Activated naive CD4-positive, alpha-beta T cell treated with anti-CD3 and anti-CD28 coated beads, Interleukin-2, amount 10 ng/mL, durations not matched to agents 7 days and 5 days (primary cell): ENCODE results near the gene DIPK1A.

ENCODE experiments used
- CTCF ChIA-PET: fragments of 350-600 bp; sonication (Branson Sonifier 250); formaldehyde crosslinking; loops from one replicate; lab custom pipeline; 2021; ENCODE audit warnings: antibody characterized with exemption; lab: Charles Lee
- DNase-seq: peaks from one replicate; pipeline ENCODE4 v3.0.0-alpha.2; 2020
- H3K27ac Mint-ChIP-seq: one replicate; pipeline ENCODE4 v1.8.0; 2021; ENCODE audit warnings: mild to moderate bottlenecking, moderate library complexity, mixed read lengths
- H3K27me3 Mint-ChIP-seq: one replicate; pipeline ENCODE4 v1.8.0; 2021; ENCODE audit warnings: mild to moderate bottlenecking, mixed read lengths
- H3K36me3 Mint-ChIP-seq: one replicate; pipeline ENCODE4 v1.8.0; 2021; ENCODE audit warnings: mixed read lengths
- H3K4me1 Mint-ChIP-seq: one replicate; pipeline ENCODE4 v1.8.0; 2021; ENCODE audit warnings: mixed read lengths
- H3K4me3 Mint-ChIP-seq: one replicate; pipeline ENCODE4 v1.8.0; 2021; ENCODE audit warnings: mild to moderate bottlenecking, moderate library complexity, mixed read lengths
- H3K9me3 Mint-ChIP-seq: one replicate; pipeline ENCODE4 v1.8.0; 2021; ENCODE audit warnings: mixed read lengths

DIPK1A gene

DNA sequence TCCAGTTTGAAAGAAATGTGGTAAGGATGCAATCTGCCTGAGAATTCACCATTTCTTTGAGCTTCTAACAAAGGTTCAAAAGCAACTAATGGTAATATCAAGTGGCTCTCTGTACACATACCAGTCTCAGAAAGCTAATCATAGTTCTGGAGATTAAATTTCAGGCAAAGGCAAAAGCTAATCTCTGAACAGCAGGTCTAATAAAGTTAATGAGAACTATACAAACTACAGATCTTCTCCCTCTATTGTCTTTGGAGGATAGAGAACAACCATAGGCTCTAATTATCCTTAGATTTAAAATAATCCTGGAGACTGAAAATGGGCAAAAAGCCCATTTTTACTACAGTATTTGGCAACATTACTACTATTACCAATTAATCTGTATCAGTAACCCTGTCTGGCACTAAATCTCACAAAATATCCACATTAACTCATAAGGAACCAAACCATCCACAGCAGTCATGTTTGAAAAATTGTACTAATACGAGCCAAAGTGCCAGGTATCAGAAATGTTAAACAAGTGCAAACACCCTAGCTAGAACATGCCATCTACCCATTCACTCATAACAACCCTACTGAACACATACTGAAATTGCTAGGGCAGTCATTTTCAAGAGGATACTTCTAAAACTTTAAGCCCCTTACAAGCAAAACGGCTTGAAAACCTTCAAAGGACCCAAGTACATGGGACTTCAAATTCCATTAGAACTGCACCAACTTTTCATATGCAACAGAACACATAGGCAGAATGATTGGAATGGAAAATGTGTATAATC lies 4.8 kb downstream of the DIPK1A start:
- Mint-ChIP-seq H3K36me3 (peaks cover 37% of the 10 kb centered on the region), H3K4me3 (no peak overlapping the region), H3K27me3 (no peaks in the 10 kb centered on the region), H3K27ac (peak overlapping the region; percentile 8), H3K4me1 (peaks cover 75% of the 10 kb centered on the region), H3K9me3 (no peaks in the 10 kb centered on the region)
- DNase-seq: no peak
- CTCF ChIA-PET: interaction anchor here (0.6 to 10.8 kb wide), 4 partner anchors 20 to 98 kb away, joined by 3 to 142 read pairs (median 4); no protein-coding TSS in a partner anchor

DNA sequence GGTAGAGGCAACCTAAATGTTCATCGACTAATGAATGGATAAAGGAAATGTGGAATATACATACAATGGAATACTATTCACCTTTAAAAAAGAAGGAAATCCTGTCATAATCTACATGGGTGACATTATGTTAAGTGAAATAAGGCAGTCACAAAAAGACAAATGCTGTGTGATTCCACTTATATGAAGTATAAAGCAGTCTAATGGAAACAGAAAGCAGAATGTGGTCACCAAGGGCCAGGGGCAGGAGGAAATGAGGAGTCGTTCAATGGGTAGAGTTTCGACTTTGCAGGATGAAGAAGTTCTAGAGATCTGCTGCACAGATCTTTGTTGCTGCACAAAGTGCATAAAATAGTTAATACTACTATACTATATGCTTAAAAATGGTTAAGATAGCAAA lies 7.8 kb downstream of the DIPK1A start:
- H3K27me3 Mint-ChIP-seq: no peaks in the 10 kb centered on the region
- peaks cover 63% of the 10 kb centered on the region for H3K4me1 Mint-ChIP-seq
- H3K9me3 Mint-ChIP-seq: no peaks in the 10 kb centered on the region
- peak; percentile 74 for DNase-seq
- CTCF ChIA-PET: interaction anchor here (1.2 kb wide), 1 partner anchor 40 kb away, joined by 4 read pairs; no protein-coding TSS in a partner anchor
- peak overlapping the region; percentile 63 for H3K27ac Mint-ChIP-seq
- H3K4me3 Mint-ChIP-seq: peak overlapping the region; percentile 26
- H3K36me3 Mint-ChIP-seq: peaks cover 29% of the 10 kb centered on the region

DNA sequence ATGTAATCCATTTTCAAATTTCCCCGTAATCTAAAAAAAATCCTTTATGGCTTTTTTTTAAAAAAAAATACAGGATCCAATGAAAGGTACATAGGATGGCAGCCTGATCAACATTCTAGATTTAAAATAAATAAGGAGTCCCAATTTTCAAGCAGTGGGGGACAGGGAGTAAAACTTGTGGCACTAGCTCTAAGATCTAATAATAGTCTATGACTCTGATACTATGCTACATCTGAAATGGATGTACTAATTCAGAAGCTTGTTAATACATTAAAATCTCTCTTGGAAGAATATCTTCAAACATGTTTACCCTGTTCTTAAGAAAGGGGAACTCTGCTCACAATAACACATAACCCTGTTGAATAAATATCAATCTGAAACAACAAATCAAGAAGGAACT lies 8.5 kb downstream of the DIPK1A start:
- H3K4me1 Mint-ChIP-seq: peaks cover 58% of the 10 kb centered on the region
- peak overlapping the region; percentile 63 for H3K27ac Mint-ChIP-seq
- CTCF ChIA-PET: interaction anchor here (1.0 to 1.2 kb wide), 2 partner anchors 41 to 93 kb away, joined by 4 read pairs; no protein-coding TSS in a partner anchor
- no peak for DNase-seq
- peaks cover 29% of the 10 kb centered on the region for H3K36me3 Mint-ChIP-seq
- H3K9me3 Mint-ChIP-seq: no peaks in the 10 kb centered on the region
- no peaks in the 10 kb centered on the region for H3K27me3 Mint-ChIP-seq
- peak overlapping the region; percentile 29 for H3K4me3 Mint-ChIP-seq

GRCh38 chr1:92951141-92951582 lies 10.1 kb downstream of the DIPK1A start:
- no peaks in the 10 kb centered on the region for H3K27me3 Mint-ChIP-seq
- H3K4me1 Mint-ChIP-seq: peaks cover 46% of the 10 kb centered on the region
- no peak overlapping the region for H3K27ac Mint-ChIP-seq
- H3K9me3 Mint-ChIP-seq: no peaks in the 10 kb centered on the region
- no peak overlapping the region for H3K4me3 Mint-ChIP-seq
- peak; percentile 58 for DNase-seq
- CTCF ChIA-PET: interaction anchor here (0.7 to 3.1 kb wide), 17 partner anchors 10 to 385 kb away, joined by 3 to 33 read pairs (median 4); partner anchors contain the start of gene DIPK1A
- H3K36me3 Mint-ChIP-seq: peaks cover 15% of the 10 kb centered on the region

- H3K27ac Mint-ChIP-seq: no peak overlapping the region
- CTCF ChIA-PET: interaction anchor here (0.7 to 3.1 kb wide), 18 partner anchors 10 to 386 kb away, joined by 3 to 33 read pairs (median 4); partner anchors contain the start of gene DIPK1A
- peaks cover 44% of the 10 kb centered on the region for H3K4me1 Mint-ChIP-seq
- DNase-seq: no peak
- H3K9me3 Mint-ChIP-seq: no peaks in the 10 kb centered on the region
- H3K27me3 Mint-ChIP-seq: no peaks in the 10 kb centered on the region
- H3K36me3 Mint-ChIP-seq: peaks cover 13% of the 10 kb centered on the region
- H3K4me3 Mint-ChIP-seq: no peak overlapping the region
Observed at GRCh38 chr1:92949937-92950817, 11.1 kb downstream of the DIPK1A start.

GRCh38 chr1:92948071-92948470 lies 13.2 kb downstream of the DIPK1A start:
- Mint-ChIP-seq H3K4me1 (peaks cover 43% of the 10 kb centered on the region), H3K4me3 (no peak overlapping the region), H3K27me3 (no peaks in the 10 kb centered on the region), H3K27ac (no peak overlapping the region), H3K36me3 (peaks cover 9% of the 10 kb centered on the region), H3K9me3 (no peaks in the 10 kb centered on the region)
- CTCF ChIA-PET: interaction anchor here (0.7 to 3.3 kb wide), 5 partner anchors 12 to 90 kb away, joined by 3 to 12 read pairs (median 4); no protein-coding TSS in a partner anchor
- DNase-seq: no peak

GRCh38 chr1:92945748-92946270 lies 15.5 kb downstream of the DIPK1A start:
- CTCF ChIA-PET: interaction anchor here (1.0 to 3.3 kb wide), 2 partner anchors 48 to 87 kb away, joined by 3 to 12 read pairs; no protein-coding TSS in a partner anchor
- no peak overlapping the region for H3K27ac Mint-ChIP-seq
- H3K36me3 Mint-ChIP-seq: peaks cover 5% of the 10 kb centered on the region
- H3K9me3 Mint-ChIP-seq: no peaks in the 10 kb centered on the region
- no peak overlapping the region for H3K4me3 Mint-ChIP-seq
- H3K27me3 Mint-ChIP-seq: no peaks in the 10 kb centered on the region
- no peak for DNase-seq
- peaks cover 41% of the 10 kb centered on the region for H3K4me1 Mint-ChIP-seq

DNA sequence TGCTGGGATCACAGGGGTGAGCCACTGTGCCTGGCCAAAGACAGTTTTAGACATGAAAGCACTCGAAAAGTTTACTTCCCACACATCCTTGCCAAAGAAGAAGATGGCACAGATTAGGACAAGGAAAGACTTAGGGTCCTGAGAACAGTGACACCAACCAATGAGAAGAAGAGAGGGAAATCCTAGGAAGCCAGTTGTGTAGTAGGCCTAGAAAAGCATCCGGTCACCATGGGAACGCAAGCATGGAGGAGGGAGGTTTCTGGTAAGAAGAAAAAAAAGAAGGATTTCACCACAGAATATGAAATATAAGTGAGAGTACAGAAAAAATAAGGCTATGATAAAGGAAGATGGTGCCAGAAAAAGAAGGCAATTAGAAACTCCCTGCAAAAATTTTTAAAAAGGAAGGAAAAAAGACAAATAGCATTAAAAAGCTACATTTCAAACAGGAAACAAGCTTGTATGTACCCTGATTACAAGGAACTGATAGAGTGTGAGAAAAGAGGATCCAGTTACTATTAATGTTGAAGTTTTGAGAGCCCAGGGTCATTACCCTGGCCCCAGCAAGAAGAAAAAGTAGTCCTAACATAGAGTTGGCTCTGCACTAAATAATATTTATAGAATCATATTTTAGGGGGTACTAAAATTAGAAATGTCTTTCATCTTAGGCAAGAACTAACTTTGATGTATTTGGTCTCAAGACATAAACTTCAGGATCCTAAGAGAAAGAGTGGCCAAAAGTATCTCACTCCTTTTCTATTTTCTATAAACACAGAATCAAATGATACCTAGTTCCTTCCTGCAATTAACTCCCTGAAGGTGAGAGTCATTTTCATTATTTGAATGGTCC lies 16.1 kb downstream of the DIPK1A start:
- no peaks in the 10 kb centered on the region for H3K9me3 Mint-ChIP-seq
- H3K36me3 Mint-ChIP-seq: peaks cover 6% of the 10 kb centered on the region
- peaks cover 43% of the 10 kb centered on the region for H3K4me1 Mint-ChIP-seq
- no peak overlapping the region for H3K4me3 Mint-ChIP-seq
- CTCF ChIA-PET: interaction anchor here (0.6 to 3.3 kb wide), 4 partner anchors 26 to 142 kb away, joined by 3 to 12 read pairs (median 3); no protein-coding TSS in a partner anchor
- no peaks in the 10 kb centered on the region for H3K27me3 Mint-ChIP-seq
- DNase-seq: no peak
- no peak overlapping the region for H3K27ac Mint-ChIP-seq

- peaks cover 44% of the 10 kb centered on the region for H3K4me1 Mint-ChIP-seq
- H3K4me3 Mint-ChIP-seq: no peak overlapping the region
- peaks cover 8% of the 10 kb centered on the region for H3K36me3 Mint-ChIP-seq
- CTCF ChIA-PET: interaction anchor here (1.5 kb wide), 1 partner anchor 24 kb away, joined by 3 read pairs; no protein-coding TSS in a partner anchor
- DNase-seq: no peak
- no peaks in the 10 kb centered on the region for H3K27me3 Mint-ChIP-seq
- H3K9me3 Mint-ChIP-seq: no peaks in the 10 kb centered on the region
- H3K27ac Mint-ChIP-seq: no peak overlapping the region
Observed at GRCh38 chr1:92943502-92943847, 17.8 kb downstream of the DIPK1A start.

- no peak for DNase-seq
- CTCF ChIA-PET: interaction anchor here (1.1 kb wide), 1 partner anchor 10 kb away, joined by 4 read pairs; no protein-coding TSS in a partner anchor
- Mint-ChIP-seq H3K9me3 (no peaks in the 10 kb centered on the region), H3K36me3 (peaks cover 9% of the 10 kb centered on the region), H3K4me3 (no peak overlapping the region), H3K27me3 (no peaks in the 10 kb centered on the region), H3K4me1 (peaks cover 50% of the 10 kb centered on the region), H3K27ac (no peak overlapping the region)
Observed at GRCh38 chr1:92940541-92940940, 20.7 kb downstream of the DIPK1A start.

- no peak for DNase-seq
- H3K4me1 Mint-ChIP-seq: peaks cover 40% of the 10 kb centered on the region
- no peaks in the 10 kb centered on the region for H3K27me3 Mint-ChIP-seq
- H3K9me3 Mint-ChIP-seq: no peaks in the 10 kb centered on the region
- no peak overlapping the region for H3K4me3 Mint-ChIP-seq
- CTCF ChIA-PET: interaction anchor here (2.8 kb wide), 1 partner anchor 56 kb away, joined by 8 read pairs; no protein-coding TSS in a partner anchor
- peaks cover 14% of the 10 kb centered on the region for H3K36me3 Mint-ChIP-seq
- no peak overlapping the region for H3K27ac Mint-ChIP-seq
Observed at GRCh38 chr1:92937731-92938130, 23.5 kb downstream of the DIPK1A start.

DNA sequence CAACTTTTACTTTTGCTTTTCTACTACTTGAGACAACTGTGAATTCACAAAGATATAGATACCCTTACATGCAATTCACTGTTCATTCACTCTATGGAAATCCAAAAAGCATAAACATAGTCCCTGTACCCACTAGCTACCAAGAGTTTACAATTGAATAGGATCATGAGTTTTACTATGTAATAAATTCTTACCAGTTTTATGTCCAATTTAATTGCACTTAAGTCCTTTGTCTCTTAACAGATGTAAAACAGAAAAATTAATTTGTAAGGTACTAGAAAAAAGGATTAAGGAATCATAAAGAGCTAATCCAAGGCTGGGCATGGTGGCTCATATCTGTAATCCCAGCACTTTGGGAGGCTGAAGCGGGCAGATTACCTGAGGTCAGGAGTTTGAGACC lies 24.4 kb downstream of the DIPK1A start:
- no peak overlapping the region for H3K4me3 Mint-ChIP-seq
- CTCF ChIA-PET: interaction anchor here (1.5 to 2.8 kb wide), 2 partner anchors 9 to 57 kb away, joined by 3 to 8 read pairs; no protein-coding TSS in a partner anchor
- no peaks in the 10 kb centered on the region for H3K9me3 Mint-ChIP-seq
- H3K4me1 Mint-ChIP-seq: peaks cover 39% of the 10 kb centered on the region
- H3K27me3 Mint-ChIP-seq: no peaks in the 10 kb centered on the region
- DNase-seq: no peak
- H3K36me3 Mint-ChIP-seq: peaks cover 15% of the 10 kb centered on the region
- no peak overlapping the region for H3K27ac Mint-ChIP-seq
